Measurements from ENCODE around the gene CACNA2D3. TPM values are rescaled to one million over a fixed set of nuclear protein-coding genes. Genes with fewer than 3 reads are reported as not detected.

The CACNA2D3 gene
- total RNA-seq, 4 donors from 2014 or later = 0.27 to 1.5 (median 0.79) TPM

- 87 to 94% methylated on average over 18 of the region's 18 CpGs for WGBS, 2 donors
- intact Hi-C loops (cut with DNase I; ENCODE audit: low total_unique reads) = no loop called here
- no peak for DNase-seq (ENCODE audit: low spot score in 2 of 2)
- TF ChIP-seq POLR2A (IDR thresholded peaks at IDR 0.05) = no peak
- no peak for TF ChIP-seq CTCF (IDR thresholded peaks at IDR 0.05)
- no peak overlapping the region for H3K4me3 ChIP-seq (ENCODE audit: low read depth, poor library complexity, severe bottlenecking)
Observed at GRCh38 chr3:54717506-54717905, 595.2 kb downstream of the CACNA2D3 start.

GRCh38 chr3:54719914-54720313 lies 597.6 kb downstream of the CACNA2D3 start:
- intact Hi-C loops (cut with DNase I; ENCODE audit: low total_unique reads) = no loop called here
- TF ChIP-seq CTCF (IDR thresholded peaks at IDR 0.05) (no peak), POLR2A (IDR thresholded peaks at IDR 0.05) (no peak)
- WGBS, 2 donors = 90 to 93% methylated on average over 1 of the region's 1 CpG
- DNase-seq (ENCODE audit: low spot score in 2 of 2) = no peak
- no peak overlapping the region for H3K4me3 ChIP-seq (ENCODE audit: low read depth, poor library complexity, severe bottlenecking)

GRCh38 chr3:54720604-54721003 lies 598.3 kb downstream of the CACNA2D3 start:
- TF ChIP-seq CTCF (IDR thresholded peaks at IDR 0.05) (no peak), POLR2A (IDR thresholded peaks at IDR 0.05) (no peak)
- H3K4me3 ChIP-seq (ENCODE audit: low read depth, poor library complexity, severe bottlenecking) = no peak overlapping the region
- WGBS, 2 donors = 89 to 96% methylated on average over 1 of the region's 1 CpG
- no peak for DNase-seq (ENCODE audit: low spot score in 2 of 2)
- intact Hi-C loops (cut with DNase I; ENCODE audit: low total_unique reads) = no loop called here

- DNase-seq (ENCODE audit: low spot score in 2 of 2) = no peak
- WGBS, 2 donors = 59% methylated on average over 10 of the region's 10 CpGs
- TF ChIP-seq POLR2A (IDR thresholded peaks at IDR 0.05) = no peak
- TF ChIP-seq CTCF (IDR thresholded peaks at IDR 0.05) = no peak
- no peak overlapping the region for H3K4me3 ChIP-seq (ENCODE audit: low read depth, poor library complexity, severe bottlenecking)
- intact Hi-C loops (cut with DNase I; ENCODE audit: low total_unique reads) = no loop called here
Observed at GRCh38 chr3:54731732-54732445, 609.5 kb downstream of the CACNA2D3 start.

- no peak for TF ChIP-seq CTCF (IDR thresholded peaks at IDR 0.05)
- TF ChIP-seq POLR2A (IDR thresholded peaks at IDR 0.05) = no peak
- 56 to 62% methylated on average over 11 of the region's 11 CpGs for WGBS, 2 donors
- intact Hi-C loops (cut with DNase I; ENCODE audit: low total_unique reads) = no loop called here
- no peak for DNase-seq (ENCODE audit: low spot score in 2 of 2)
- H3K4me3 ChIP-seq (ENCODE audit: low read depth, poor library complexity, severe bottlenecking) = no peak overlapping the region
Observed at GRCh38 chr3:54733106-54734006, 611.0 kb downstream of the CACNA2D3 start.

Measured in lower leg skin (tissue), 4 donors.